SK-N-SH (cell line): ENCODE measurements around the gene OPCML. TPM values are rescaled to one million over a fixed set of nuclear protein-coding genes. Genes with fewer than 3 reads are reported as not detected.

Experiments used
- CTCF ChIA-PET: fragments of 300-600, 350-600 bp; formaldehyde crosslinking; extraction: SDS; loops from one replicate; lab custom pipeline; 2021; lab: Yijun Ruan, JAX
- POLR2A ChIA-PET: fragments of 350-600 bp; sonication (Branson Sonifier 250); formaldehyde crosslinking; extraction: SDS; loops from one replicate; lab custom pipeline; 2020; ENCODE audit warnings: antibody characterized with exemption, inconsistent platforms; lab: Yijun Ruan, JAX
- DNase-seq: peaks from one replicate; pipeline ENCODE4 v3.0.0; 2012
- H2AFZ ChIP-seq: fragments of 200-600 bp; sonication (generic); 2 replicates; pipeline ENCODE4 v1.8.1; 2016; ENCODE audit warnings: antibody characterized with exemption, mild to moderate bottlenecking, low read depth
- H3F3A ChIP-seq: fragments of 200-600 bp; sonication (generic); replicated peaks from 2 replicates; pipeline ENCODE3; 2016; ENCODE audit warnings: antibody characterized with exemption, mild to moderate bottlenecking; ENCODE audit not compliant: insufficient read depth
- H3K27ac ChIP-seq, 2 experiments: fragments of 200-500 bp in 1 of 2; fragments of 200-600 bp in 1 of 2; sonication (Bioruptor generic) in 1 of 2; sonication (generic), shearing (Covaris generic) in 1 of 2; 2 replicates each; pipeline versions ENCODE4 v1.5.1 to v1.6.1; 2014 to 2016; ENCODE audit warnings: low read depth in 2 of 2, inconsistent platforms in 1 of 2, low read length in 1 of 2, mild to moderate bottlenecking in 1 of 2, mixed read lengths in 1 of 2
- H3K27me3 ChIP-seq: fragments of 200-600 bp; sonication (generic), shearing (Covaris generic); 2 replicates; pipeline ENCODE4 v1.6.1; 2016; ENCODE audit warnings: mixed run types; ENCODE audit not compliant: insufficient read depth
- H3K36me3 ChIP-seq, 2 experiments: fragments of 200-500 bp in 1 of 2; fragments of 200-600 bp in 1 of 2; sonication (Bioruptor generic) in 1 of 2; sonication (generic) in 1 of 2; replicated peaks in 1 of 2; 2 replicates each; pipeline versions ENCODE3 to v1.5.1; 2014 to 2016; ENCODE audit warnings: low read length in 1 of 2, mild to moderate bottlenecking in 1 of 2; ENCODE audit not compliant: insufficient read depth in 2 of 2, control insufficient read depth in 1 of 2
- H3K4me1 ChIP-seq, 2 experiments: fragments of 200-500 bp in 1 of 2; fragments of 200-600 bp in 1 of 2; sonication (Bioruptor generic) in 1 of 2; sonication (generic), shearing (Covaris generic) in 1 of 2; 2 replicates each; pipeline versions ENCODE4 v1.5.1 to v1.6.1; 2014 to 2016; ENCODE audit warnings: low read depth in 1 of 2, low read length in 1 of 2, mixed run types in 1 of 2; ENCODE audit not compliant: insufficient read depth in 2 of 2, control insufficient read depth in 1 of 2
- H3K4me2 ChIP-seq: fragments of 200-600 bp; sonication (generic), shearing (Covaris generic); 2 replicates; pipeline ENCODE4 v1.6.1; 2017; ENCODE audit warnings: mixed run types
- H3K4me3 ChIP-seq, 2 experiments: fragments of 200-500 bp in 1 of 2; fragments of 200-600 bp in 1 of 2; sonication (Bioruptor generic) in 1 of 2; sonication (generic), shearing (Covaris generic) in 1 of 2; 2 replicates each; pipeline versions ENCODE4 v1.5.1 to v1.8.1; 2014 to 2016; ENCODE audit warnings: low read depth in 2 of 2, inconsistent platforms in 1 of 2, low read length in 1 of 2, mild to moderate bottlenecking in 1 of 2, mixed read lengths in 1 of 2, moderate library complexity in 1 of 2
- H3K79me2 ChIP-seq: fragments of 200-600 bp; sonication (generic); 2 replicates; pipeline ENCODE4 v1.8.1; 2017; ENCODE audit warnings: mild to moderate bottlenecking; ENCODE audit not compliant: insufficient read depth
- H3K9ac ChIP-seq: fragments of 200-600 bp; sonication (generic); 2 replicates; pipeline ENCODE4 v1.6.1; 2017; ENCODE audit warnings: mixed run types
- H3K9me2 ChIP-seq: fragments of 200-600 bp; sonication (generic); 2 replicates; pipeline ENCODE4 v1.6.1; 2017; ENCODE audit warnings: mixed run types
- H3K9me3 ChIP-seq: fragments of 200-600 bp; sonication (generic); 2 replicates; pipeline ENCODE4 v1.6.1; 2017; ENCODE audit warnings: mixed run types, mild to moderate bottlenecking, moderate library complexity
- H4K20me1 ChIP-seq: fragments of 200-600 bp; sonication (generic); 2 replicates; pipeline ENCODE4 v1.6.1; 2017; ENCODE audit warnings: mild to moderate bottlenecking, mixed run types; ENCODE audit not compliant: insufficient read depth
- CTCF ChIP-seq: fragments of 200-600 bp; sonication (generic); IDR thresholded peaks from 2 replicates; pipeline ENCODE4 v1.6.1; 2017; ENCODE audit warnings: antibody characterized with exemption, mild to moderate bottlenecking, moderate library complexity
- EP300 ChIP-seq, 2 experiments: IDR thresholded peaks; 2 replicates each; pipeline versions ENCODE4 v1.4.0 to v1.6.1; 2012; ENCODE audit warnings: borderline replicate concordance in 1 of 2, low read depth in 1 of 2, low read length in 1 of 2
- FOSL2 ChIP-seq: IDR thresholded peaks from 2 replicates; pipeline ENCODE4 v1.4.0; 2012; ENCODE audit warnings: low read depth, mild to moderate bottlenecking, moderate library complexity, borderline replicate concordance
- FOXM1 ChIP-seq: IDR thresholded peaks from 2 replicates; pipeline ENCODE4 v1.4.0; 2012; ENCODE audit warnings: low read depth, mild to moderate bottlenecking
- JUND ChIP-seq: IDR thresholded peaks from 2 replicates; pipeline ENCODE4 v1.4.0; 2012
- NFIC ChIP-seq: IDR thresholded peaks from 2 replicates; pipeline ENCODE4 v1.4.0; 2012; ENCODE audit warnings: borderline replicate concordance
- NRF1 ChIP-seq: IDR thresholded peaks from 2 replicates; pipeline ENCODE4 v1.6.1; 2012; ENCODE audit warnings: low read depth, mild to moderate bottlenecking, low read length
- RCOR1 ChIP-seq: fragments of 150-350 bp; IDR thresholded peaks from 2 replicates; pipeline ENCODE4 v1.6.1; 2017; ENCODE audit warnings: antibody characterized with exemption, low read length
- REST ChIP-seq: IDR thresholded peaks from 2 replicates; pipeline ENCODE4 v1.6.1; 2012; ENCODE audit warnings: mild to moderate bottlenecking, low read depth, low read length, moderate library complexity
- TAF1 ChIP-seq: IDR thresholded peaks from 2 replicates; pipeline ENCODE4 v1.6.1; 2012; ENCODE audit warnings: low read depth, mild to moderate bottlenecking, low read length, moderate library complexity, borderline replicate concordance
- TCF12 ChIP-seq: IDR thresholded peaks from 2 replicates; pipeline ENCODE4 v1.4.0; 2012
- YY1 ChIP-seq: IDR thresholded peaks from 2 replicates; pipeline ENCODE4 v1.4.0; 2012; ENCODE audit warnings: low read depth, mild to moderate bottlenecking
- WGBS: methylation state at CpG from one replicate; pipeline ENCODE4 v1.1.6; 2017; ENCODE audit warnings: low lambda C conversion rate; 5-methylcytosine and 5-hydroxymethylcytosine counted together
- polyA plus RNA-seq, 3 experiments: library from polyadenylated mRNA; depleted of rRNA; stranded (reverse); fragments of >200 nt; gene quantifications; 2 replicates each; pipeline ENCODE4 v1.2.3, GENCODE V29; 2012

OPCML gene
- polyA plus RNA-seq, 1 of the 3 experiments (the other 2 are of a cell fraction) = not detected

- Histone ChIP-seq H3K36me3 (no peaks in the 10 kb centered on the region), H3F3A (no peaks in the 10 kb centered on the region), H3K9ac (no peak overlapping the region), H3K79me2 (no peaks in the 10 kb centered on the region), H3K9me3 (no peaks in the 10 kb centered on the region), H3K4me1 (no peaks in the 10 kb centered on the region; a peak in 1 of 4 replicates), H3K4me2 (no peak overlapping the region), H3K27me3 (no peaks in the 10 kb centered on the region), H3K9me2 (no peaks in the 10 kb centered on the region), H3K4me3 (no peak overlapping the region), H3K27ac (no peak overlapping the region), H4K20me1 (no peaks in the 10 kb centered on the region), H2AFZ (no peak overlapping the region)
- WGBS = 52% methylated on average over 26 of the region's 43 CpGs
- DNase-seq = no peak
- POLR2A ChIA-PET = no interaction called here
- CTCF ChIA-PET = interaction anchor here (0.6 to 8.6 kb wide), 28 partner anchors 8 to 790 kb away, joined by 3 to 114 read pairs (median 4); no protein-coding TSS in a partner anchor
- TF ChIP-seq TCF12 = no peak
- no peak for TF ChIP-seq RCOR1
- TF ChIP-seq FOSL2 = no peak
- no peak for TF ChIP-seq JUND
- no peak for TF ChIP-seq FOXM1
These were observed 450.4 kb downstream of the OPCML start for GRCh38 chr11:133081730-133082452.

GRCh38 chr11:133081020-133081419, 451.3 kb downstream of the OPCML start:
- H3K27me3 ChIP-seq = no peaks in the 10 kb centered on the region
- H3K4me3 ChIP-seq = no peak overlapping the region
- H3K9me2 ChIP-seq = no peaks in the 10 kb centered on the region
- TF ChIP-seq FOXM1 (no peak), REST (no peak), EP300 (IDR thresholded peaks at IDR 0.05; ENCODE audit: borderline replicate concordance in 1 of 2, low read depth in 1 of 2, low read length in 1 of 2) (no peak), TAF1 (no peak), NRF1 (no peak), CTCF (no peak), NFIC (no peak), TCF12 (no peak), FOSL2 (no peak), RCOR1 (no peak), YY1 (no peak)
- CTCF ChIA-PET = interaction anchor here (1.4 to 8.6 kb wide), 7 partner anchors 12 to 772 kb away, joined by 3 to 114 read pairs (median 33); no protein-coding TSS in a partner anchor
- H3K4me1 ChIP-seq = no peaks in the 10 kb centered on the region; a peak in 1 of 4 replicates
- no peaks in the 10 kb centered on the region for H3K79me2 ChIP-seq
- H4K20me1 ChIP-seq = no peaks in the 10 kb centered on the region
- no peak overlapping the region for H2AFZ ChIP-seq
- no peaks in the 10 kb centered on the region for H3K36me3 ChIP-seq
- H3F3A ChIP-seq = no peaks in the 10 kb centered on the region
- POLR2A ChIA-PET = no interaction called here
- H3K27ac ChIP-seq = no peak overlapping the region
- 68% methylated on average over 9 of the region's 9 CpGs for WGBS
- H3K9me3 ChIP-seq = no peaks in the 10 kb centered on the region
- no peak overlapping the region for H3K4me2 ChIP-seq
- no peak for DNase-seq
- no peak overlapping the region for H3K9ac ChIP-seq
